Measurements from ENCODE around the gene VIPR2.

VIPR2 gene

DNA sequence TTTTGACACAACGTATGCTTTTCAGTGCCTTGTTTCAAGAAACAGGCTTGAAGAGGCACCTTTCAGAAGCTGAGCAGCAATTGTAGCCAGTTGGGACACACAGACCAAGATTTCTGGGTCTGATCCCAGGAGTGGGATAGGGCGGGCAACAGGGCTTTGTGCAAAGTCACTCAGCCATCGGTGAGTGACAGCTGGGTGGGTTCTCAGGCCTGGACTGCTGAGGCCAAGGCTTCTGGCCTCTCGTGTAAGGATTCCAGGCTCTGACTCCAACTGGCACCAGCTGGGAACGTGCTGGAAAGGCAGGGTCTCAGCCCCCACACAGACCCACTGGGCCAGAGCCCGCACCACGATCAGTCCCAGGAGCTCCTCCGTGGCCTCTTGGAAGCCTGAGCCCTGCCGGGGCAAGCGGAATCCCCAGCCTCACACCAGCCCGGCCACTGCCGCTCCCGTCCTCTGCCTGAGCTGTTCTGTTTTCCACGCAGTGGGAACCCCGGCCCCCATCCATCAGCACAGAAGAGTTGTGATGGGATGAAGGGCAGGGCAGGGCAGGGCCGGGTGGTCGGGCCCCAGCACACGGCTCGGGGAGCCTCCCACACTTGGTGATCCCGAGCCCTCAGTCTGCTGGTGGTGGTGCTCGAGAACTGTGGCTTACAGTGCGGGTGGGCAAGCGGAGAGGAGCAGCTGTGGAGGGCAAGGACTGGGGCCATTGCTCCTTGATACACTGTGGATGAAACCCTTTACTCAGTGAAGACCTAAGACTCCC lies 46.8 kb downstream of the VIPR2 start:
- Histone ChIP-seq H3K4me2 (no peak overlapping the region), H3K4me1 (ENCODE audit: low read depth, poor library complexity, severe bottlenecking) (no peaks in the 10 kb centered on the region), H3K36me3 (ENCODE audit: insufficient read depth) (no peaks in the 10 kb centered on the region), H3K9ac (no peak overlapping the region), H3K27me3 (ENCODE audit: insufficient read depth, low read depth) (no peaks in the 10 kb centered on the region), H3K27ac (no peak overlapping the region), H3K79me2 (ENCODE audit: insufficient read depth, low read depth) (no peaks in the 10 kb centered on the region), H2AFZ (ENCODE audit: low read depth) (no peak overlapping the region), H3K4me3 (IDR thresholded peaks at IDR 0.05; ENCODE audit: insufficient read depth, low read depth, low read length) (no peak overlapping the region), H4K20me1 (ENCODE audit: insufficient read depth) (no peaks in the 10 kb centered on the region)
- TF ChIP-seq, protein P1, sequence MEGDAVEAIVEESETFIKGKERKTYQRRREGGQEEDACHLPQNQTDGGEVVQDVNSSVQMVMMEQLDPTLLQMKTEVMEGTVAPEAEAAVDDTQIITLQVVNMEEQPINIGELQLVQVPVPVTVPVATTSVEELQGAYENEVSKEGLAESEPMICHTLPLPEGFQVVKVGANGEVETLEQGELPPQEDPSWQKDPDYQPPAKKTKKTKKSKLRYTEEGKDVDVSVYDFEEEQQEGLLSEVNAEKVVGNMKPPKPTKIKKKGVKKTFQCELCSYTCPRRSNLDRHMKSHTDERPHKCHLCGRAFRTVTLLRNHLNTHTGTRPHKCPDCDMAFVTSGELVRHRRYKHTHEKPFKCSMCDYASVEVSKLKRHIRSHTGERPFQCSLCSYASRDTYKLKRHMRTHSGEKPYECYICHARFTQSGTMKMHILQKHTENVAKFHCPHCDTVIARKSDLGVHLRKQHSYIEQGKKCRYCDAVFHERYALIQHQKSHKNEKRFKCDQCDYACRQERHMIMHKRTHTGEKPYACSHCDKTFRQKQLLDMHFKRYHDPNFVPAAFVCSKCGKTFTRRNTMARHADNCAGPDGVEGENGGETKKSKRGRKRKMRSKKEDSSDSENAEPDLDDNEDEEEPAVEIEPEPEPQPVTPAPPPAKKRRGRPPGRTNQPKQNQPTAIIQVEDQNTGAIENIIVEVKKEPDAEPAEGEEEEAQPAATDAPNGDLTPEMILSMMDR (conservative IDR thresholded peaks at IDR 0.05; ENCODE audit: low read depth, low read length), result no peak

DNA sequence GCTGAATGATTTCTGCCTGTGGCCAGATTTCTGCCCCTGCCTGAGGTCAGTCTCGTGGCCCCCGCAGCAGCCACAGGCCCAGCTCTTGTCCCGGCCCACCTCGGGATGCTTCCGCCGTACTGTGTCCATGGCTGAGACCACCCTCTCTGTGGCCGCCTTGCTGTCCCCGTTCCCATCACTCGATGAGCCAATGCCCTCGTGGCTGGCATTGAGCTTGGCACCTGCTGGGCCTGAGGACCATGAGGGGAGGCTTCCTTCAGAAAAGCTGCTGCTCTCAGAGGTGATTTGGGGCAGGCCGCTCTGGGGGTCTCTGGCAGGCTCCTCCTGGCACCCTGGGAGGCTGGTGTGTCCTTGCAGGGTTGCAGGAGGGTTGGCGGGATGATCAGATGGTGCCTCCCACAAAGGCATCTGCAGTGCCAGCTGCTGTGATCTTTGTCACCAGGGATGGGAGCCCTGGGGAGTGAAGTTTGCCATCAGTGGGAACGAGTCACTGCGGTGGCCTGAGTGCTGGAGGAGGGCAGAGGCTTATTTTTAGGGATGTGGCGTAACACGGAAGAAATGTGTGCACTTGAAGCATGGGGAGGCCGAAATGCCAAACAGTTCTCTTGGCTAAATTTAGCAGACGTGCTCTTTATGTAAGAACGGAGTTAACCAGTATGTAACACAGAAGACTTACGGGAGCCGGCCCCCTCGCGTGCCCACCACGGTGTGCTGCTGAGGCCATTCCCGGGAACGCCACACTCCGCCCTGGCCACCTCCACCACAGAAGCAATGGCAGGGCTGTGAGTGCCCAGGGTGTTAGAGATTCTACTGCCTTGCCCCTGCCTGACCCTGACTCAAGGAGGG lies 47.7 kb downstream of the VIPR2 start:
- Histone ChIP-seq H3K27me3 (ENCODE audit: insufficient read depth, low read depth) (no peaks in the 10 kb centered on the region), H3K4me3 (IDR thresholded peaks at IDR 0.05; ENCODE audit: insufficient read depth, low read depth, low read length) (no peak overlapping the region), H4K20me1 (ENCODE audit: insufficient read depth) (no peaks in the 10 kb centered on the region), H3K36me3 (ENCODE audit: insufficient read depth) (no peaks in the 10 kb centered on the region), H3K4me1 (ENCODE audit: low read depth, poor library complexity, severe bottlenecking) (no peaks in the 10 kb centered on the region), H3K9ac (no peak overlapping the region), H3K4me2 (no peak overlapping the region), H3K79me2 (ENCODE audit: insufficient read depth, low read depth) (no peaks in the 10 kb centered on the region), H3K27ac (no peak overlapping the region), H2AFZ (ENCODE audit: low read depth) (no peak overlapping the region)
- TF ChIP-seq, protein P1 (conservative IDR thresholded peaks at IDR 0.05; ENCODE audit: low read depth, low read length), result no peak

DNA sequence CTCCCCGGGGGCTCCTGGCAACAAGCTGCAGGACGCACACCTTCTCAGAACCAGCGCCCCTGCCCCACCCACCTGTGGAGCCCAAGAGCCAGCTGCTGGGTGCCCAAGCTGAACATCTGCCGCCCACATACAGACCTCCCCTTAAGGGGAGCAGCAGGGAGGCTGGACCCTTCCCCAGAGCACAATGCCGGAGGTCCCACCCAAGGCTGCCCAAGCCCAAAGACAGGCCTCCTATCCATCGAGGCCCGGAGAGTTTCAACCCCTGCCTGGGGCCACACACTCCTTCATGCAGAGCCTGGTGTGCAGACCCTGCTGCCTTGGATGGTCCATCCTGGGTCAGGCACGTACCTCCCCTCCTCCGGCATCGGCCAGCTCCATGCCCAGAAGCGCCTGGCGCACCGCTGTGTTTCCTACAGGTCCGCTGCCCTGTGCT lies 48.7 kb downstream of the VIPR2 start:
- no peaks in the 10 kb centered on the region for H3K36me3 ChIP-seq (ENCODE audit: insufficient read depth)
- no peaks in the 10 kb centered on the region for H3K27me3 ChIP-seq (ENCODE audit: insufficient read depth, low read depth)
- no peak overlapping the region for H3K9ac ChIP-seq
- H3K4me3 ChIP-seq (IDR thresholded peaks at IDR 0.05; ENCODE audit: insufficient read depth, low read depth, low read length), result no peak overlapping the region
- H3K4me2 ChIP-seq, result no peak overlapping the region
- no peaks in the 10 kb centered on the region for H3K79me2 ChIP-seq (ENCODE audit: insufficient read depth, low read depth)
- TF ChIP-seq, protein P1 (conservative IDR thresholded peaks at IDR 0.05; ENCODE audit: low read depth, low read length), result no peak
- no peak overlapping the region for H3K27ac ChIP-seq
- no peaks in the 10 kb centered on the region for H3K4me1 ChIP-seq (ENCODE audit: low read depth, poor library complexity, severe bottlenecking)
- no peak overlapping the region for H2AFZ ChIP-seq (ENCODE audit: low read depth)
- no peaks in the 10 kb centered on the region for H4K20me1 ChIP-seq (ENCODE audit: insufficient read depth)

DNA sequence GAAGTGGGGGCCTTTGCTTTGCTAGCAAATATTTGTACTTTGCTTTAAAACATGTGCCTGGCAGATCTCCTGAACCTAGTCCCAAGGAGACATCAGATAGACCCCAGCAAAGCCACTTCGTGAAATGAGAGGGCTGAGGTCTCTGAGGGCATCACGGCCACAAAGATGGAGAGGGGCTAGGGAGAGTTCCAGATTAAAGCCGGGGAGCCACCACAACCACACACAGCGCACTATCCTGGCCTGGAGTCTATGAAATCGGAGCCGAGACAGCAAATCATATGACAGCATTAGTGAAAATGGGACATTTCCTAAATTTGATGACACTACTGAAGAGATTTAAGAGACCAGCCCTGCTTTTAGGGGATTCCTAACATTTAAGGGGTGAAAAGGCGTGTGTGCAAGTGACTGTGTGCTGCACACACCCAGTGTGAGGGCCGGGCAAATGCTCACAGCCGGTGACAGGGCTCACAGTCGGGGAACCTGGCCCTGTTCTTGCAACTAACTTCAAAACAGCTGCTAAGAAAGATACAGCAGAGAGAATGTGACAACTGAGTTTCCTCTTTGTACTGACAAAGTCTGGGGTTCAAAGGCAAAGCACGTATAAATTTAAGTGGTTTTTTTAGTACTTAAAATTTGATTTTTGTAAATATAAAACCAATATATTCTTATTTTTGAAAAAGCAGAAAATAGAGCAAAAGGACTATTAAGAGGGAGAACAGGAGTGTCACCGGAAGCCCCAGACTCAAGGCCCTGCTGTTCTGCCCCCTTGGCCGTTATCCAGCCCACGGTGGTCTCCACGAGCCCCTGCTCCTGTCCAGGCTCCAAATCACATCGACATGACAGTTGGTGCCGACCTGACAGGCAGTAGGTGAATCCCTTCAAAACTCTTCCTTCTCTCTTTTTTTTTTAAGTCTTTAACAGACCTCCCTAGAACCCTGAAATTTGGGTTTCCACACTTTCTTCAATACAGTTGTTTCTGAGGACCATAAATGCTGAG lies 49.5 kb downstream of the VIPR2 start:
- no peak overlapping the region for H2AFZ ChIP-seq (ENCODE audit: low read depth)
- no peak overlapping the region for H3K4me3 ChIP-seq (IDR thresholded peaks at IDR 0.05; ENCODE audit: insufficient read depth, low read depth, low read length)
- no peak overlapping the region for H3K9ac ChIP-seq
- H3K27ac ChIP-seq, result no peak overlapping the region
- H3K36me3 ChIP-seq (ENCODE audit: insufficient read depth), result no peaks in the 10 kb centered on the region
- H3K27me3 ChIP-seq (ENCODE audit: insufficient read depth, low read depth), result no peaks in the 10 kb centered on the region
- no peaks in the 10 kb centered on the region for H3K79me2 ChIP-seq (ENCODE audit: insufficient read depth, low read depth)
- TF ChIP-seq, protein P1 (conservative IDR thresholded peaks at IDR 0.05; ENCODE audit: low read depth, low read length), result no peak
- H3K4me2 ChIP-seq, result no peak overlapping the region
- no peaks in the 10 kb centered on the region for H4K20me1 ChIP-seq (ENCODE audit: insufficient read depth)
- H3K4me1 ChIP-seq (ENCODE audit: low read depth, poor library complexity, severe bottlenecking), result no peaks in the 10 kb centered on the region

All from KMS-11 (cell line).